ENCODE data around the gene CFAP54.

Gene CFAP54

GRCh38 chr12:96810057-96810456 is 320.7 kb downstream of the CFAP54 start:
- FAIRE-seq = no peak
- no peak for DNase-seq (ENCODE audit: extremely low spot score, insufficient read length, low read depth)

GRCh38 chr12:96810477-96810876 is 321.1 kb downstream of the CFAP54 start:
- FAIRE-seq (no peak), DNase-seq (ENCODE audit: extremely low spot score, insufficient read length, low read depth) (no peak)

- DNase-seq (ENCODE audit: extremely low spot score, insufficient read length, low read depth) (no peak), FAIRE-seq (no peak)
These were observed 321.7 kb downstream of the CFAP54 start for GRCh38 chr12:96811083-96811482.

- no peak for FAIRE-seq
- DNase-seq (ENCODE audit: extremely low spot score, insufficient read length, low read depth) = no peak
These were observed 322.8 kb downstream of the CFAP54 start for GRCh38 chr12:96812153-96812552.

GRCh38 chr12:96814200-96814599 is 324.8 kb downstream of the CFAP54 start:
- no peak for DNase-seq (ENCODE audit: extremely low spot score, insufficient read length, low read depth)
- FAIRE-seq = no peak

- DNase-seq (ENCODE audit: extremely low spot score, insufficient read length, low read depth) (no peak), FAIRE-seq (no peak)
These were observed 332.2 kb downstream of the CFAP54 start for GRCh38 chr12:96821592-96821991.

GRCh38 chr12:96822641-96823040 is 333.3 kb downstream of the CFAP54 start:
- DNase-seq (ENCODE audit: extremely low spot score, insufficient read length, low read depth) (no peak), FAIRE-seq (no peak)

GRCh38 chr12:96824074-96824837 is 334.9 kb downstream of the CFAP54 start:
- FAIRE-seq (no peak), DNase-seq (ENCODE audit: extremely low spot score, insufficient read length, low read depth) (no peak)

GRCh38 chr12:96824838-96825236 is 335.5 kb downstream of the CFAP54 start:
- FAIRE-seq = no peak
- DNase-seq (ENCODE audit: extremely low spot score, insufficient read length, low read depth) = no peak

GRCh38 chr12:96828169-96828789 is 338.9 kb downstream of the CFAP54 start:
- no peak for FAIRE-seq

GRCh38 chr12:96829354-96829753 is 340.0 kb downstream of the CFAP54 start:
- no peak for FAIRE-seq
- DNase-seq (ENCODE audit: extremely low spot score, insufficient read length, low read depth) = no peak

More at GRCh38 chr12:96828169-96828789, 338.9 kb downstream of the CFAP54 start:
- no peak for DNase-seq (ENCODE audit: extremely low spot score, insufficient read length, low read depth)

- FAIRE-seq = no peak
- no peak for DNase-seq (ENCODE audit: extremely low spot score, insufficient read length, low read depth)
These were observed 342.0 kb downstream of the CFAP54 start for GRCh38 chr12:96831346-96831745.

GRCh38 chr12:96846293-96846692 is 356.9 kb downstream of the CFAP54 start:
- DNase-seq (ENCODE audit: extremely low spot score, insufficient read length, low read depth) (no peak), FAIRE-seq (no peak)

- no peak for FAIRE-seq
These were observed 361.3 kb downstream of the CFAP54 start for GRCh38 chr12:96850676-96851075.

GRCh38 chr12:96858162-96858561 is 368.8 kb downstream of the CFAP54 start:
- FAIRE-seq = no peak
- no peak for DNase-seq (ENCODE audit: extremely low spot score, insufficient read length, low read depth)

More at GRCh38 chr12:96850676-96851075, 361.3 kb downstream of the CFAP54 start:
- DNase-seq (ENCODE audit: extremely low spot score, insufficient read length, low read depth) = no peak

GRCh38 chr12:96861656-96862055 is 372.3 kb downstream of the CFAP54 start:
- no peak for DNase-seq (ENCODE audit: extremely low spot score, insufficient read length, low read depth)

GRCh38 chr12:96862326-96862725 is 372.9 kb downstream of the CFAP54 start:
- FAIRE-seq = no peak
- no peak for DNase-seq (ENCODE audit: extremely low spot score, insufficient read length, low read depth)

More at GRCh38 chr12:96861656-96862055, 372.3 kb downstream of the CFAP54 start:
- no peak for FAIRE-seq

GRCh38 chr12:96864335-96864734 is 375.0 kb downstream of the CFAP54 start:
- DNase-seq (ENCODE audit: extremely low spot score, insufficient read length, low read depth) = no peak

GRCh38 chr12:96866801-96867590 is 377.6 kb downstream of the CFAP54 start:
- FAIRE-seq (no peak), DNase-seq (ENCODE audit: extremely low spot score, insufficient read length, low read depth) (no peak)

More at GRCh38 chr12:96864335-96864734, 375.0 kb downstream of the CFAP54 start:
- no peak for FAIRE-seq

- FAIRE-seq (no peak), DNase-seq (ENCODE audit: extremely low spot score, insufficient read length, low read depth) (no peak)
These were observed 381.6 kb downstream of the CFAP54 start for GRCh38 chr12:96870946-96871345.

GRCh38 chr12:96872961-96873360 is 383.6 kb downstream of the CFAP54 start:
- no peak for DNase-seq (ENCODE audit: extremely low spot score, insufficient read length, low read depth)
- FAIRE-seq = no peak
